ENCODE measurements around the gene GOLGB1. TPM values are rescaled to one million over a fixed set of nuclear protein-coding genes. Genes with fewer than 3 reads are reported as not detected.

Gene GOLGB1
- total and polyA plus RNA-seq, 2 donors from 2014 or later, result 26.8 to 79.7 TPM

GRCh38 chr3:121667333-121667732, 82.2 kb downstream of the GOLGB1 start:
- Histone ChIP-seq H3K9ac (ENCODE audit: low read length in 3 of 3) (no peak overlapping the region), H3K4me3 (ENCODE audit: low read length in 3 of 3) (no peak overlapping the region), H3K4me1 (ENCODE audit: control insufficient read depth in 2 of 3, insufficient read depth in 2 of 3, low read depth in 1 of 3, low read length in 3 of 3) (no peaks in the 10 kb centered on the region), H3K9me3 (ENCODE audit: control insufficient read depth in 2 of 3, insufficient read depth in 1 of 3, low read length in 3 of 3) (no peaks in the 10 kb centered on the region), H3K27ac (ENCODE audit: low read depth in 2 of 2, low read length in 2 of 2) (no peak overlapping the region), H3K36me3 (ENCODE audit: control insufficient read depth in 2 of 3, insufficient read depth in 3 of 3, low read length in 3 of 3) (peaks cover 15 to 70% (median 52%) of the 10 kb centered on the region in 3 donors), H3K27me3 (ENCODE audit: control insufficient read depth, insufficient read depth, low read length) (no peaks in the 10 kb centered on the region)
- FAIRE-seq (no peak), DNase-seq (no peak)
- intact Hi-C loops (cut with DNase I), result no loop called here
- no peak for TF ChIP-seq CTCF (IDR thresholded peaks at IDR 0.05; ENCODE audit: borderline replicate concordance, extremely low read depth, insufficient read depth)

- H3K27ac ChIP-seq (ENCODE audit: low read depth in 2 of 2, low read length in 2 of 2), result no peak overlapping the region
These were observed 84.1 kb downstream of the GOLGB1 start for GRCh38 chr3:121665488-121665887.

GRCh38 chr3:121663171-121663847, 86.2 kb downstream of the GOLGB1 start:
- no peak for DNase-seq
- no peak for TF ChIP-seq CTCF (IDR thresholded peaks at IDR 0.05; ENCODE audit: borderline replicate concordance, extremely low read depth, insufficient read depth)
- Histone ChIP-seq H3K27me3 (ENCODE audit: control insufficient read depth, insufficient read depth, low read length) (no peaks in the 10 kb centered on the region), H3K4me3 (ENCODE audit: low read length in 3 of 3) (no peak overlapping the region), H3K4me1 (ENCODE audit: control insufficient read depth in 2 of 3, insufficient read depth in 2 of 3, low read depth in 1 of 3, low read length in 3 of 3) (peaks cover 0 to 2% (median 0%) of the 10 kb centered on the region in 3 donors), H3K9me3 (ENCODE audit: control insufficient read depth in 2 of 3, insufficient read depth in 1 of 3, low read length in 3 of 3) (no peaks in the 10 kb centered on the region), H3K9ac (ENCODE audit: low read length in 3 of 3) (no peak overlapping the region), H3K27ac (ENCODE audit: low read depth in 2 of 2, low read length in 2 of 2) (no peak overlapping the region), H3K36me3 (ENCODE audit: control insufficient read depth in 2 of 3, insufficient read depth in 3 of 3, low read length in 3 of 3) (peaks cover 12 to 44% (median 43%) of the 10 kb centered on the region in 3 donors)
- no peak for FAIRE-seq
- intact Hi-C loops (cut with DNase I), result no loop called here

More at GRCh38 chr3:121665488-121665887, 84.1 kb downstream of the GOLGB1 start:
- Histone ChIP-seq H3K4me1 (ENCODE audit: control insufficient read depth in 2 of 3, insufficient read depth in 2 of 3, low read depth in 1 of 3, low read length in 3 of 3) (no peaks in the 10 kb centered on the region), H3K9me3 (ENCODE audit: control insufficient read depth in 2 of 3, insufficient read depth in 1 of 3, low read length in 3 of 3) (no peaks in the 10 kb centered on the region), H3K36me3 (ENCODE audit: control insufficient read depth in 2 of 3, insufficient read depth in 3 of 3, low read length in 3 of 3) (peaks cover 15 to 53% (median 49%) of the 10 kb centered on the region in 3 donors), H3K9ac (ENCODE audit: low read length in 3 of 3) (no peak overlapping the region), H3K4me3 (ENCODE audit: low read length in 3 of 3) (no peak overlapping the region), H3K27me3 (ENCODE audit: control insufficient read depth, insufficient read depth, low read length) (no peaks in the 10 kb centered on the region)
- no peak for FAIRE-seq
- intact Hi-C loops (cut with DNase I), result no loop called here
- no peak for TF ChIP-seq CTCF (IDR thresholded peaks at IDR 0.05; ENCODE audit: borderline replicate concordance, extremely low read depth, insufficient read depth)
- no peak for DNase-seq

Measured in kidney (tissue), 14 donors.